CD4-positive, alpha-beta T cell treated with Interleukin-1 beta for 1 hour (primary cell): Measurements from ENCODE around the gene RIPPLY2.
"Not testable (repeated sequence)": the region's sequence is repeated elsewhere in the genome, so short reads cannot be mapped to it uniquely, and the experiment has no call there.

Source experiments
- DNase-seq, 2 donors: peaks; one replicate each; pipeline ENCODE4 v3.0.0-alpha.2; 2020 to 2022

RIPPLY2 gene

GRCh38 chr6:83853178-83854000 lies at the start of gene RIPPLY2:
Gene RIPPLY2, plus strand, starts transcription at chr6:83853360. Its CDS starts 57 bp downstream, at chr6:83853417.
- no peak for DNase-seq

- DNase-seq = not testable (repeated sequence)
Measured at GRCh38 chr6:83803492-83803891, 49.7 kb upstream of the RIPPLY2 start.

- DNase-seq = no peak
Measured at GRCh38 chr6:83804886-83805285, 48.3 kb upstream of the RIPPLY2 start.

- DNase-seq = no peak
Measured at GRCh38 chr6:83808005-83808404, 45.2 kb upstream of the RIPPLY2 start.

- DNase-seq = no peak
Measured at GRCh38 chr6:83808926-83809325, 44.2 kb upstream of the RIPPLY2 start.

- no peak for DNase-seq
Measured at GRCh38 chr6:83812595-83812994, 40.6 kb upstream of the RIPPLY2 start.

- no peak for DNase-seq
Measured at GRCh38 chr6:83815631-83816272, 37.4 kb upstream of the RIPPLY2 start.

- no peak for DNase-seq
Measured at GRCh38 chr6:83822629-83823169, 30.5 kb upstream of the RIPPLY2 start.

GRCh38 chr6:83824388-83824801 lies 28.8 kb upstream of the RIPPLY2 start:
- DNase-seq = no peak

GRCh38 chr6:83824831-83825230 lies 28.3 kb upstream of the RIPPLY2 start:
- no peak for DNase-seq

- DNase-seq = no peak
Measured at GRCh38 chr6:83827050-83827449, 26.1 kb upstream of the RIPPLY2 start.

GRCh38 chr6:83838727-83839126 lies 14.4 kb upstream of the RIPPLY2 start:
- DNase-seq = no peak

GRCh38 chr6:83844170-83844569 lies 9.0 kb upstream of the RIPPLY2 start:
- DNase-seq = no peak

GRCh38 chr6:83846291-83846690 lies 6.9 kb upstream of the RIPPLY2 start:
- no peak for DNase-seq

- no peak for DNase-seq
Measured at GRCh38 chr6:83847179-83847578, 6.0 kb upstream of the RIPPLY2 start.

GRCh38 chr6:83849127-83849526 lies 4.0 kb upstream of the RIPPLY2 start:
- no peak for DNase-seq

- DNase-seq = no peak
Measured at GRCh38 chr6:83849610-83850009, 3.5 kb upstream of the RIPPLY2 start.

GRCh38 chr6:83852528-83853177 lies 507 bp upstream of the RIPPLY2 start:
- no peak for DNase-seq

- DNase-seq = no peak
Measured at GRCh38 chr6:83854001-83854501, 891 bp downstream of the RIPPLY2 start.

GRCh38 chr6:83854766-83855165 lies 1.6 kb downstream of the RIPPLY2 start:
- no peak for DNase-seq

- peak; percentile 92 to 93 for DNase-seq
Measured at GRCh38 chr6:83859410-83860358, 6.5 kb downstream of the RIPPLY2 start, which contains the start of gene CYB5R4. Gene CYB5R4, plus strand, starts transcription at chr6:83859689. Its CDS starts 94 bp downstream, at chr6:83859783.

- no peak for DNase-seq
Measured at GRCh38 chr6:83860359-83860755, 7.2 kb downstream of the RIPPLY2 start.
